ENCODE measurements around the gene PRUNE2.
"Not testable (repeated sequence)": the region's sequence is repeated elsewhere in the genome, so short reads cannot be mapped to it uniquely, and the experiment has no call there.

Gene PRUNE2

GRCh38 chr9:76905791-76906646, at the start of gene PRUNE2:
Gene PRUNE2, minus strand, starts transcription at chr9:76906114. Its CDS starts 151 bp downstream, at chr9:76905963.
- Histone ChIP-seq H3K9ac (ENCODE audit: insufficient read length) (no peak within 1 kb of the TSS), H3K27ac (no peak within 1 kb of the TSS), H3K36me3 (ENCODE audit: insufficient read depth, low read length) (no peaks in the 10 kb centered on the region), H3K9me3 (ENCODE audit: low read depth, low read length) (no peaks in the 10 kb centered on the region), H3K4me3 (peak within 1 kb of the TSS; percentile 54; the same call in 1 of the 2 replicates)
- no peak for DNase-seq (ENCODE audit: low read depth, low spot score)
- no peak for TF ChIP-seq FOXP2 (optimal IDR thresholded peaks at IDR 0.05; ENCODE audit: control extremely low read depth, extremely low read length, insufficient read depth)
- TF ChIP-seq POLR2AphosphoS5 (IDR thresholded peaks at IDR 0.05; ENCODE audit: borderline replicate concordance, low read depth, low read length) = no peak

- H3K4me3 ChIP-seq; H3K9me3 ChIP-seq (ENCODE audit: low read depth, low read length); H3K27ac ChIP-seq; H3K9ac ChIP-seq (ENCODE audit: insufficient read length); H3K36me3 ChIP-seq (ENCODE audit: insufficient read depth, low read length); DNase-seq (ENCODE audit: low read depth, low spot score): not testable (repeated sequence)
Measured at GRCh38 chr9:76955406-76955805, 49.5 kb upstream of the PRUNE2 start.

- Histone ChIP-seq H3K9me3 (ENCODE audit: low read depth, low read length) (no peaks in the 10 kb centered on the region), H3K27ac (no peak overlapping the region), H3K9ac (ENCODE audit: insufficient read length) (no peak overlapping the region), H3K36me3 (ENCODE audit: insufficient read depth, low read length) (no peaks in the 10 kb centered on the region), H3K4me3 (no peak overlapping the region)
- TF ChIP-seq FOXP2 (optimal IDR thresholded peaks at IDR 0.05; ENCODE audit: control extremely low read depth, extremely low read length, insufficient read depth) (no peak), EZH2 (IDR thresholded peaks at IDR 0.05) (no peak), POLR2AphosphoS5 (IDR thresholded peaks at IDR 0.05; ENCODE audit: borderline replicate concordance, low read depth, low read length) (no peak)
- no peak for DNase-seq (ENCODE audit: low read depth, low spot score)
Measured at GRCh38 chr9:76949865-76950264, 44.0 kb upstream of the PRUNE2 start.

- TF ChIP-seq EZH2 (IDR thresholded peaks at IDR 0.05) (no peak), FOXP2 (optimal IDR thresholded peaks at IDR 0.05; ENCODE audit: control extremely low read depth, extremely low read length, insufficient read depth) (no peak), POLR2AphosphoS5 (IDR thresholded peaks at IDR 0.05; ENCODE audit: borderline replicate concordance, low read depth, low read length) (no peak)
- Histone ChIP-seq H3K9ac (ENCODE audit: insufficient read length) (no peak overlapping the region), H3K27ac (no peak overlapping the region), H3K36me3 (ENCODE audit: insufficient read depth, low read length) (no peaks in the 10 kb centered on the region), H3K9me3 (ENCODE audit: low read depth, low read length) (no peaks in the 10 kb centered on the region), H3K4me3 (no peak overlapping the region)
- DNase-seq (ENCODE audit: low read depth, low spot score) = no peak
Measured at GRCh38 chr9:76944011-76944410, 38.1 kb upstream of the PRUNE2 start.

- no peak for DNase-seq (ENCODE audit: low read depth, low spot score)
- Histone ChIP-seq H3K27ac (no peak overlapping the region), H3K36me3 (ENCODE audit: insufficient read depth, low read length) (no peaks in the 10 kb centered on the region), H3K4me3 (no peak overlapping the region), H3K9me3 (ENCODE audit: low read depth, low read length) (no peaks in the 10 kb centered on the region), H3K9ac (ENCODE audit: insufficient read length) (no peak overlapping the region)
- TF ChIP-seq EZH2 (IDR thresholded peaks at IDR 0.05) (no peak), POLR2AphosphoS5 (IDR thresholded peaks at IDR 0.05; ENCODE audit: borderline replicate concordance, low read depth, low read length) (no peak), FOXP2 (optimal IDR thresholded peaks at IDR 0.05; ENCODE audit: control extremely low read depth, extremely low read length, insufficient read depth) (no peak)
Measured at GRCh38 chr9:76943054-76943453, 37.1 kb upstream of the PRUNE2 start.

GRCh38 chr9:76932757-76933156, 26.8 kb upstream of the PRUNE2 start:
- DNase-seq (ENCODE audit: low read depth, low spot score) = no peak
- TF ChIP-seq EZH2 (IDR thresholded peaks at IDR 0.05) (no peak), POLR2AphosphoS5 (IDR thresholded peaks at IDR 0.05; ENCODE audit: borderline replicate concordance, low read depth, low read length) (no peak), FOXP2 (optimal IDR thresholded peaks at IDR 0.05; ENCODE audit: control extremely low read depth, extremely low read length, insufficient read depth) (no peak)
- H3K36me3 ChIP-seq (ENCODE audit: insufficient read depth, low read length) = no peaks in the 10 kb centered on the region

GRCh38 chr9:76932265-76932664, 26.4 kb upstream of the PRUNE2 start:
- TF ChIP-seq FOXP2 (optimal IDR thresholded peaks at IDR 0.05; ENCODE audit: control extremely low read depth, extremely low read length, insufficient read depth) (no peak), POLR2AphosphoS5 (IDR thresholded peaks at IDR 0.05; ENCODE audit: borderline replicate concordance, low read depth, low read length) (no peak), EZH2 (IDR thresholded peaks at IDR 0.05) (no peak)
- Histone ChIP-seq H3K27ac (no peak overlapping the region), H3K36me3 (ENCODE audit: insufficient read depth, low read length) (no peaks in the 10 kb centered on the region), H3K9me3 (ENCODE audit: low read depth, low read length) (no peaks in the 10 kb centered on the region), H3K9ac (ENCODE audit: insufficient read length) (no peak overlapping the region), H3K4me3 (no peak overlapping the region)
- DNase-seq (ENCODE audit: low read depth, low spot score) = no peak

More at GRCh38 chr9:76932757-76933156, 26.8 kb upstream of the PRUNE2 start:
- Histone ChIP-seq H3K9me3 (ENCODE audit: low read depth, low read length) (no peaks in the 10 kb centered on the region), H3K4me3 (no peak overlapping the region), H3K27ac (no peak overlapping the region), H3K9ac (ENCODE audit: insufficient read length) (no peak overlapping the region)

GRCh38 chr9:76927540-76928240, 21.8 kb upstream of the PRUNE2 start:
- Histone ChIP-seq H3K9me3 (ENCODE audit: low read depth, low read length) (no peaks in the 10 kb centered on the region), H3K36me3 (ENCODE audit: insufficient read depth, low read length) (no peaks in the 10 kb centered on the region), H3K4me3 (no peak overlapping the region), H3K27ac (no peak overlapping the region), H3K9ac (ENCODE audit: insufficient read length) (no peak overlapping the region)
- TF ChIP-seq EZH2 (IDR thresholded peaks at IDR 0.05) = no peak
- no peak for TF ChIP-seq POLR2AphosphoS5 (IDR thresholded peaks at IDR 0.05; ENCODE audit: borderline replicate concordance, low read depth, low read length)
- no peak for TF ChIP-seq FOXP2 (optimal IDR thresholded peaks at IDR 0.05; ENCODE audit: control extremely low read depth, extremely low read length, insufficient read depth)
- no peak for DNase-seq (ENCODE audit: low read depth, low spot score)
